Activated T-cell treated with anti-CD3 and anti-CD28 coated beads for 4 hours (primary cell): ENCODE measurements around the gene SLC9A7.

ENCODE experiments used
- DNase-seq: peaks from one replicate; pipeline ENCODE4 v3.0.0-alpha.2; 2020

Gene SLC9A7

GRCh38 chrX:46698691-46699090 is 60.2 kb downstream of the SLC9A7 start:
- no peak for DNase-seq

GRCh38 chrX:46695491-46695890 is 63.4 kb downstream of the SLC9A7 start:
- DNase-seq, result no peak

GRCh38 chrX:46694549-46694948 is 64.4 kb downstream of the SLC9A7 start:
- DNase-seq, result no peak

GRCh38 chrX:46693149-46693548 is 65.8 kb downstream of the SLC9A7 start:
- DNase-seq, result no peak

GRCh38 chrX:46690818-46691217 is 68.1 kb downstream of the SLC9A7 start:
- no peak for DNase-seq

GRCh38 chrX:46687619-46688018 is 71.3 kb downstream of the SLC9A7 start:
- DNase-seq, result no peak

- peak; percentile 14 for DNase-seq
These were observed 72.8 kb downstream of the SLC9A7 start for GRCh38 chrX:46686003-46686645.

GRCh38 chrX:46683048-46683447 is 75.9 kb downstream of the SLC9A7 start:
- no peak for DNase-seq

- no peak for DNase-seq
These were observed 77.1 kb downstream of the SLC9A7 start for GRCh38 chrX:46681849-46682248.

- DNase-seq, result no peak
These were observed 80.7 kb downstream of the SLC9A7 start for GRCh38 chrX:46678232-46678631.

GRCh38 chrX:46676399-46677356 is 82.2 kb downstream of the SLC9A7 start:
- no peak for DNase-seq

- no peak for DNase-seq
These were observed 85.1 kb downstream of the SLC9A7 start for GRCh38 chrX:46673620-46674359.

- DNase-seq, result no peak
These were observed 88.6 kb downstream of the SLC9A7 start for GRCh38 chrX:46670316-46670715.

- DNase-seq, result no peak
These were observed 92.1 kb downstream of the SLC9A7 start for GRCh38 chrX:46666831-46667230.

- DNase-seq, result no peak
These were observed 93.4 kb downstream of the SLC9A7 start for GRCh38 chrX:46665232-46666152.

GRCh38 chrX:46662188-46662958 is 96.5 kb downstream of the SLC9A7 start:
- no peak for DNase-seq

- no peak for DNase-seq
These were observed 105.4 kb downstream of the SLC9A7 start for GRCh38 chrX:46653482-46653881.

- no peak for DNase-seq
These were observed 109.3 kb downstream of the SLC9A7 start for GRCh38 chrX:46649421-46650260.

GRCh38 chrX:46648660-46649059 is 110.3 kb downstream of the SLC9A7 start:
- no peak for DNase-seq

- no peak for DNase-seq
These were observed 111.7 kb downstream of the SLC9A7 start for GRCh38 chrX:46647251-46647650.

- DNase-seq, result no peak
These were observed 113.3 kb downstream of the SLC9A7 start for GRCh38 chrX:46645614-46646013.
